Right lobe of liver (tissue), 6 donors: ENCODE data around the gene B3GALNT1. TPM values are rescaled to one million over a fixed set of nuclear protein-coding genes. Genes with fewer than 3 reads are reported as not detected.

Experiments used
- ATAC-seq, 4 donors: fragments of 200-7000 bp; cut with Tn5 transposase; one replicate each; pipeline ENCODE4 v1.9.1; 2020; ENCODE audit warnings: mild to moderate bottlenecking in 4 of 4, moderate library complexity in 4 of 4
- DNase-seq, 3 donors: peaks; one replicate each; pipeline ENCODE4 v3.0.0-alpha.2; 2020
- H3K27ac ChIP-seq, 3 donors: fragments of 200-600 bp; one replicate each; pipeline ENCODE4 v1.8.0; 2022
- H3K27me3 ChIP-seq, 2 donors: fragments of 200-600 bp; one replicate each; pipeline ENCODE4 v1.8.0; 2022
- H3K36me3 ChIP-seq, 4 donors: fragments of 200-600 bp; sonication (generic) in 1 of 4; one replicate each; pipeline versions ENCODE4 v1.5.1 to v1.8.0; 2017 to 2022; ENCODE audit warnings: control low read depth in 1 of 4
- H3K4me1 ChIP-seq, 4 donors: fragments of 200-600 bp; sonication (generic) in 1 of 4; one replicate each; pipeline versions ENCODE4 v1.5.1 to v1.8.0; 2017 to 2022; ENCODE audit warnings: control low read depth in 1 of 4
- H3K4me3 ChIP-seq, 3 donors: fragments of 200-600 bp; one replicate each; pipeline ENCODE4 v1.8.0; 2022
- H3K9me3 ChIP-seq, 4 donors: fragments of 200-600 bp; sonication (generic) in 1 of 4; one replicate each; pipeline versions ENCODE4 v1.5.1 to v1.8.0; 2017 to 2022; ENCODE audit warnings: control low read depth in 1 of 4
- CTCF ChIP-seq, 4 donors: fragments of 200-600 bp in 3 of 4; fragments of 450-650 bp in 1 of 4; IDR thresholded peaks; one replicate each; pipeline versions ENCODE4 v1.5.1 to v1.8.0; 2016 to 2022; ENCODE audit warnings: antibody characterized with exemption in 4 of 4, mild to moderate bottlenecking in 2 of 4
- POLR2A ChIP-seq: fragments of 450-650 bp; IDR thresholded peaks from one replicate; pipeline ENCODE4 v1.6.1; 2017; ENCODE audit warnings: antibody characterized with exemption, mild to moderate bottlenecking
- WGBS: methylation state at CpG from one replicate; pipeline ENCODE4 v1.1.6; 2018; ENCODE audit warnings: low coverage, low lambda C conversion rate; ENCODE audit not compliant: insufficient coverage; ENCODE audit errors: missing lambda C conversion rate; 5-methylcytosine and 5-hydroxymethylcytosine counted together
- intact Hi-C, 2 donors: fragments of 100-400 bp; cut with DNase I; formaldehyde crosslinking; loops; one replicate each; pipeline versions ENCODE4 v1.11.2 to v1.14.1; 2022
- total RNA-seq, 6 experiments: library from RNA; depleted of rRNA in 2 of 6; stranded (reverse); fragments of >200 nt in 2 of 6; fragmentation: NEBNext Ultra II Directional in 3 of 6; extraction: Animal tissue kit (Norgen Biotek cat#: 25700) in 3 of 6; gene quantifications; one replicate each; pipeline versions ENCODE4 v1.1.0 to v1.2.4, GENCODE V29; 2016 to 2023
- donor health status: DM: no; HTN: yes; CAD: no.
- donor health status: DM: no; HTN: no; CAD: no.
- donor health status: DM: no; HTN: no; CAD: no.
- donor health status: DM: no; HTN: yes; CAD: no.
- donor health status: DM: no; HTN: yes; CAD: no.

Gene B3GALNT1
- total RNA-seq, 6 experiments from 2014 or later = 0.24 to 1.5 (median 0.70) TPM

GRCh38 chr3:161067335-161067734 is 37.8 kb downstream of the B3GALNT1 start:
- DNase-seq = no peak
- ATAC-seq = no peak
- Histone ChIP-seq H3K9me3 (no peaks in the 10 kb centered on the region), H3K4me1 (no peaks in the 10 kb centered on the region), H3K27ac (no peak overlapping the region), H3K4me3 (no peak overlapping the region), H3K27me3 (no peaks in the 10 kb centered on the region), H3K36me3 (no peaks in the 10 kb centered on the region)
- 67% methylated on average over 1 of the region's 1 CpG for WGBS
- intact Hi-C loops = no loop called here
- TF ChIP-seq CTCF (IDR thresholded peaks at IDR 0.05) (no peak), POLR2A (no peak)

DNA sequence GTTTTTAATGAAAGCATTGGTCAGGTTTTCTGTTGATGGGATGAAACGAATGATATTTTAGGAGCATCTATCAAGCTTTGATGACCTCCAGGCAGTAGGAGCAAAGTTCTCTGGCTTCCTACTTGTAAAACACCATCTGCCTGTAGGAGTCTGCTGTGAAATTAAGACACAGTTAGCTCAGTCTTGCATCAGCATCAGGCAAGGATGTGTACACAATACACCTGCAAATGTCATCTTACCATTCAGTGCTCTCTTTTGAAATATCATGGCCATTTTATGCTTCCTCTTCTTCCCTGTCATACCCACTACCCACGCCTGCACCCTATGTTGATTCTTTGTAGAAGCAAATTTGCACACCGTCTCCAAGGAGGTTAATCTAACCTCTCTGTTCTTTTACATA is 38.2 kb downstream of the B3GALNT1 start:
- Histone ChIP-seq H3K4me1 (no peaks in the 10 kb centered on the region), H3K36me3 (no peaks in the 10 kb centered on the region), H3K9me3 (no peaks in the 10 kb centered on the region), H3K4me3 (no peak overlapping the region), H3K27ac (no peak overlapping the region), H3K27me3 (no peaks in the 10 kb centered on the region)
- intact Hi-C loops = no loop called here
- no peak for DNase-seq
- ATAC-seq = no peak
- TF ChIP-seq POLR2A (no peak), CTCF (IDR thresholded peaks at IDR 0.05) (no peak)
- WGBS = 67% methylated on average over 2 of the region's 3 CpGs

- DNase-seq = no peak
- 87% methylated on average over 4 of the region's 5 CpGs for WGBS
- Histone ChIP-seq H3K36me3 (no peaks in the 10 kb centered on the region), H3K27ac (no peak overlapping the region), H3K4me3 (no peak overlapping the region), H3K4me1 (no peaks in the 10 kb centered on the region), H3K9me3 (no peaks in the 10 kb centered on the region), H3K27me3 (no peaks in the 10 kb centered on the region)
- intact Hi-C loops = no loop called here
- TF ChIP-seq POLR2A = no peak
- TF ChIP-seq CTCF (IDR thresholded peaks at IDR 0.05) = no peak
- no peak for ATAC-seq
Observed at GRCh38 chr3:161064413-161064812, 40.7 kb downstream of the B3GALNT1 start.

GRCh38 chr3:161054860-161055604 is 50.1 kb downstream of the B3GALNT1 start:
- Histone ChIP-seq H3K27ac (no peak overlapping the region), H3K36me3 (no peaks in the 10 kb centered on the region), H3K9me3 (no peaks in the 10 kb centered on the region), H3K27me3 (no peaks in the 10 kb centered on the region), H3K4me3 (no peak overlapping the region), H3K4me1 (no peaks in the 10 kb centered on the region)
- intact Hi-C loops = no loop called here
- DNase-seq (no peak), ATAC-seq (no peak)
- TF ChIP-seq POLR2A = no peak
- TF ChIP-seq CTCF (IDR thresholded peaks at IDR 0.05) = no peak
- 94% methylated on average over 5 of the region's 5 CpGs for WGBS
